HG02759 (cell line): ENCODE results near the gene OR51E2.

Experiments used
- ATAC-seq: cut with Tn5 transposase; IDR thresholded peaks from one replicate; pipeline ENCODE4 v1.9.1; 2021; ENCODE audit warnings: mild to moderate bottlenecking, moderate library complexity; ENCODE audit not compliant: unreplicated experiment

The OR51E2 gene

DNA sequence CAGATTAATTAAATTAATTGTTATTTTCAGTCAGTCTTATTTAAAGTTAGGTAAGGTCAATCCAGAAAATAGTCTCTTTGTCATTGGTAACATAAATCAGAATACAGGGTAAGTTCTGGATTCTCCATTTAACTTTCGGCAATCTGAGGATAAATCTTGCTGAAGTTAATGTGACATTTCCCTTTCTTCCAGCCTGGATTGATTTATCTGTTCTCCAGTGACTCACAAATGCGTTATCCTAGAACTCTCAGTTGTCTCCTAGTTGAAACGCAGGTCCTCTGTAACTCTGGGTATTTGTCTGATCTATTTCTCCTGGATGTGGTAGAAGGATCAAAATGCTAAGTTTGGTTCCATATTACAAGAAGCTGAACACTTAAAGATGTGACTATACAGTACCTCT, 32.9 kb downstream of the OR51E2 start:
- ATAC-seq = no peak

DNA sequence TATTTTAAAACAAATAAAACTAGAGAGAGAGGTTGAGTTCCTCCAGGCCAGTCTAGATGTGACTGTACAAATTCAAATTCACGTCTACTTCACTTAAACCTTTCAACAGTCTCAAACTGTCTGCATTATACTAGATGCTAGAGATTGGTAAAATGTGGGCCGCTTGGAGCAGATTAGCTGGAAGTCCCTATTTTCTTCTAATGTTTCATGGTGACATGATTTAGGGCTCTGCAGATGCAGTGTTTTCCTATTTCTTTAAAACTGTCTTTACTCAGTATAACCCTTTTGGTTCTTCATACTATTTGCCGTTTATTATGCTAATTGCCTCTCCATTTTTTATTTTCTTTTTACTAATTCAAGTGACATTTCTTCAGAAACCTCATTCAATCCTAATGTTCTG, 33.5 kb downstream of the OR51E2 start:
- no peak for ATAC-seq

DNA sequence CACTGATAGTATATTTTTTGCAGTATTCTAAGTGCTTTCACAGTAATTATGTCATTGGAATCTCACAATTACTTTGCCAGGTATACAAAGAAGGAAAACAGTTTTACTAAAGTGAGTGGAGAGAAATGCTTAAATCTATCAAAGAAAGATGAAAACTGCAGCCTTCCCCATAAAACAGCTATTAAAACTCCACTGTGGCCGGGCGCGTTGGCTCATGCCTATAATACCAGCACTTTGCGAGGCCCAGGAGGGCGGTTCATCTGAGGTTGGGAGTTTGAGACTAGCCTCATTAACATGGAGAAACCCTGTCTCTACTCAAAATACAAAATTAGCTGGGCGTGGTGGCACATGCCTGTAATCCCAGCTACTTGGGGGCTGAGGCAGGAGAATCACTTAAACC, 34.8 kb downstream of the OR51E2 start:
- ATAC-seq = no peak

DNA sequence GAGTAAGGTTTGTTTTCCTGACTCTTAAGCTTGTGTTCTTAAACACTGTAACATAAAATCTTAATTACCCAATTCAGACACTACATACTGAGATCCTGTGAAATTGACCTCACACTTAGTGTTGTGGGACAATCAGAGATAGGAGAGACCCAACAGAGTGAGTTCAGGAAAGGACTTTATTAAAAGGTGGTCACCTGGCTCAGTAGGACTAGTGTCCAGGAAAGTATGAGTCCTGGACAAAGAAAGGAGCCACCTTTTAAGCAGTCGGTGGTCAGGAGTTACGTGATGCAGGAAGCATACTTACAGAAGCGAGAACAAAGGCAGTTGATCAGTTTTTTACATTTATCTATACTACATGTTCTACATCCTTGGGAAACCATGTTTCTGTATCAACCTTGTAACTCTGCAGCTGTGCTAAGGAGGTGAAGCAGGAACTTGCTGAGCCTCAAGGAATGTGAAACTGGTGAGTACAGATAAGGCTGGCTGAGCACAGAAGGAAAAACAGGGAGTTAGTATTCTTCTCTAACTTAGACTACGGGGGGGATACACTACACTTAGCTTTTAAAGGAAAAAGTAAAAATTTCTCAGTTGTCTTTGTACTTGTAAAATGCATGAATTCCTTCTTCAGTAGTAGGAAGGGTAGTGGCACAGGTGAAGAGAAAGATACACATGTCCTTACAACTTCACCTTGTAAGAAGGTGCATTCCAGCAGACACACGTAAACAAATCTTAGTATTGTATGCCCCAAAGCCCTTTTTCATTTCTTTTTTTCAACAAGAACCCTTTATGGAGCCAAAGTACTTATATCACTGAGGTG, 38.8 kb downstream of the OR51E2 start:
- ATAC-seq = no peak

DNA sequence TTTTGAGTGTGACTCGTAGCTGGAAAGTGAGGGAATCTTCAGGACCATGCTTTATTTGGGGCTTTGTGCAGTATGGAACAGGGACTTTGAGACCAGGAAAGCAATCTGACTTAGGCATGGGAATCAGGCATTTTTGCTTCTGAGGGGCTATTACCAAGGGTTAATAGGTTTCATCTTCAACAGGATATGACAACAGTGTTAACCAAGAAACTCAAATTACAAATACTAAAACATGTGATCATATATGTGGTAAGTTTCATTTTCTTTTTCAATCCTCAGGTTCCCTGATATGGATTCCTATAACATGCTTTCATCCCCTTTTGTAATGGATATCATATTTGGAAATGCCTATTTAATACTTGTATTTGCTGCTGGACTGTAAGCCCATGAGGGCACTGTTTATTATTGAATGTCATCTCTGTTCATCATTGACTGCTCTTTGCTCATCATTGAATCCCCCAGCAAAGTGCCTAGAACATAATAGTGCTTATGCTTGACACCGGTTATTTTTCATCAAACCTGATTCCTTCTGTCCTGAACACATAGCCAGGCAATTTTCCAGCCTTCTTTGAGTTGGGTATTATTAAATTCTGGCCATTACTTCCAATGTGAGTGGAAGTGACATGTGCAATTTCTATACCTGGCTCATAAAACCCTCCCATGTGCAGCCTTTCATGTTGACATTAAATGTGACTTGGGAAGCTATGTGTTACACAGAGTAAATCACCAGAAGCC, 42.9 kb downstream of the OR51E2 start:
- ATAC-seq = no peak

DNA sequence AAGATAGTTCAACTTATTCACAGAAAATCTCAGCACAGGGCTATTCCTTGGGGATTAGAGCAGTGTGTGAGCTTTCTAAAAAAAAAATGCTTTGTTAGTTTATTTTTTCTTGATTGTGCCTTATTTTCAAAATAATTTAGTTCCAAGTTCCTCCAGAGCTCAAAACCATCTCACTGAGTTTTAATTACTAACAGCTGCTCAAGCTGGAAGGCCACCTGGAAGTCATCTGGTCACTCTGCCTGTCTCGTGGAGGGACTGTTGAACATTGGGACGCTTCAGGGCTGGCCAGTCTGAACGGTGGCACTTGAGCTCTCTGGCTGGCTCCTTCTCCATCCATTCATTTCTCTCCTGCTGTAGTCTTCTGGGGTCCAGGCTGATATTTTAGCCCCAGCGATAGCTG, 49.9 kb downstream of the OR51E2 start:
- no peak for ATAC-seq

DNA sequence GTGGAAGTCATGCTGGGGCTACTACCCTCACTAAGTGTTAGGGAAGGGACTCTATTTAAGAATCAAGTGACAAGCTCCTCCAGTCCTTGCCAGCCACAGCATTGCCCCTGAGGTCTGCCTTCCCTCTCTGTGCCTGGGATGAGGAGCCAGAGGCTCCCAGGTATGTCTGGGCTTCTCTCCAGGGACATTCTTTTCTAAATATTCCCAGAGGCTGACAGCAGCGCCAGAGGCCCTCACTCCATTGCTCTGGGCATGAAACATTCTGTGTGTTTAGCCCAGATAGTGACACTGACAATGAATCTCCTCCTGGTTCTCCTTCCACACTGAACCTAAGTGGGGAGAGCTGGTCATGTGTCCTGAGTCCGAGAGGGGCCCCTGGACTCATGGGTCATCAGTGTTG, 51.7 kb downstream of the OR51E2 start:
- no peak for ATAC-seq

DNA sequence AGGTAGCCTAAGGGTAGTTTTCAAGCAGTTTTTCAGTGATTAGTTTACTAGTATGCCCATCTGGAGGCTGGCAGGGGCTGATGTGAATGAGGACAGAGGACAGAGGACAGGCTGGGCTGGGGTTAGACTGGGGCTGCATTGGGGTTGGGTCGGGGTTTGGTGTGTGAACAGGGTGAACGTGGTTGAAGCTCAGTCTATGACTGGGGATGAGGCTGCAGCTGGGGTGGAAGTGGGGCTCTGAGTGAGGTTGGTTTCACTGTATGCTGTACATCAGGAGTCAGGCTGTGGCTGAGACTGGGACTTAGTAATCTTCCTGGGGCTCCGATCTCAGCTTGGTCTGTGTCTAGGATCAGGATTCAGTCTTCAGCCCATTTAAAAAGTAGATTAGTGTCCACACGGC, 53.4 kb downstream of the OR51E2 start:
- no peak for ATAC-seq

DNA sequence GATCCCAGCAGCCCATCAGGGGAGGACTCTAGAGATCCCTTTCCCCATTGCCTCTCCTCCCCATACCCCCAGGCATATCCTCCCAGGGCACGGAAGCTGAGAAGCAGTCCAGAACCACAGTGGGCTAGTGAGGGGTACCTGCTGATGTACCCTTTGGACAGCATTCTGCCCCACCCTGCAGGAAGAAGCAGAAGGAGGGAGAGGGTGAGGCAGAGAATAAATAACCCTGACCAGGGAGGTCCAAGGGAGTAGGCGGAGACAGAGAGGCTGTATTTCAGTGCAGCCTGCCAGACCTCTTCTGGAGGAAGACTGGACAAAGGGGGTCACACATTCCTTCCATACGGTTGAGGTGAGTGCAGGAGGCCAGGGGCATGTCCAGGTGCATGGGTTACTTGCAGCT, 54.0 kb downstream of the OR51E2 start, which contains the start of gene OR51E1:
Gene OR51E1 (plus strand): TSS at position 301 of the 400 bp plus-strand sequence. CDS start 8,545 bp downstream, outside the sequence.
- no peak for ATAC-seq

DNA sequence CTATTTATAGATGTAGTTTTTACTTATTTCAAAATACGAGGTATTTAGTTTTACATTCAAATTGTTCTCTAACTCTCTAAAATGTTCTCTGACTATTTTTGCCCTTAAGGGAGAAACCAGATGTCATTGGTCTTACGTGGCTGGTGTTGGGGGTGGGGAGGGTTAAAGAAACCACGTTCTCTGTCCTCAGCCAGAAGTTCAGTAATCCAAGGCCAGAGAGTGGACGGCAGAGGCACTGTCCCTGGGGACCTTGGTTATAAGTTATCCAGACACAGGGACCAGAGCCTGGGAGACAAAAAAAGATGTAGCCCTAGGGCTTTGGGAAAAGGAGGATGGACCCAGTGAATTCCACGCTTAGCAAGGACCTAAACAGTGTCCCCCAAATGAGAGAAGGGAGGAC, 54.6 kb downstream of the OR51E2 start:
- ATAC-seq = no peak

DNA sequence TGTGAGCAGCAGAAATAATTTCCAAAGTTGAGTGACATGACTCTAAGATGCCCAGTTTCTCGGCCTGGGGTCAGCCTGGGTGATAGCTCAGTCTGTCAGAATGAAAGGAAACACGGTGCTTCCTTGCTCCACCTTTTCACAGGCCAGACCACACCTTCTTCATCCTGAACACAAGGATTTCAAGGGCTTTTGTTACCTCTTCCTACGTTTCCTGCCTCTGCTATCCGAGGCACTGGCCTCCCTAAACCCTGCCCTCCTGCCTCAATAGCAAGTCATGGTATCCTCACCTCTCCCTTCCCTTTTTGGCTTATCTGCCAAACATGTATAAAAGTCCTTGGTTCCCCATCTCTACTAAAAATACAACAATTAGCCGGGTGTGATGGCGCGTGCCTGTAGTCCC, 55.6 kb downstream of the OR51E2 start:
- no peak for ATAC-seq

DNA sequence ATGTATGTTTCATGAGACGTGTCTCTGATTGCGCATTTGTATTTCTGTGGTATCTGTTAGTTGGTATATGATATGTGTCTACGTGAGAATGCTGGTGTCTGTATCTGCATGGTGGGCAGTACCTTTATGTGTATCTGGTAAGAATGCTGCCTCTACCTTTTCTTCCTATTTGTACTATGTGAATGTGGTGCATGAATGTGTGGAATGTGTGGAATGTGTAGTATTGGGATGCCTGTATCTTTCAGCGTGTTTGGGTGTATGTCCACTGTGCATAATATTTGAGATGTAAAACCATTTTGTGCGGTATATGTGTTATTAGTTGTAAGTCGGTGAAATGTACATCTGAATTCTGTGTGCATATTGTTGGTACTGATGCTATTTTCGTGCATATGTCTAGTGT, 56.2 kb downstream of the OR51E2 start:
- ATAC-seq = no peak

DNA sequence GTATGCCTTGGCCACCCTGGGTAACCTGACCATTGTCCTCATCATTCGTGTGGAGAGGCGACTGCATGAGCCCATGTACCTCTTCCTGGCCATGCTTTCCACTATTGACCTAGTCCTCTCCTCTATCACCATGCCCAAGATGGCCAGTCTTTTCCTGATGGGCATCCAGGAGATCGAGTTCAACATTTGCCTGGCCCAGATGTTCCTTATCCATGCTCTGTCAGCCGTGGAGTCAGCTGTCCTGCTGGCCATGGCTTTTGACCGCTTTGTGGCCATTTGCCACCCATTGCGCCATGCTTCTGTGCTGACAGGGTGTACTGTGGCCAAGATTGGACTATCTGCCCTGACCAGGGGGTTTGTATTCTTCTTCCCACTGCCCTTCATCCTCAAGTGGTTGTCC, 57.7 kb downstream of the OR51E2 start:
- ATAC-seq = no peak

DNA sequence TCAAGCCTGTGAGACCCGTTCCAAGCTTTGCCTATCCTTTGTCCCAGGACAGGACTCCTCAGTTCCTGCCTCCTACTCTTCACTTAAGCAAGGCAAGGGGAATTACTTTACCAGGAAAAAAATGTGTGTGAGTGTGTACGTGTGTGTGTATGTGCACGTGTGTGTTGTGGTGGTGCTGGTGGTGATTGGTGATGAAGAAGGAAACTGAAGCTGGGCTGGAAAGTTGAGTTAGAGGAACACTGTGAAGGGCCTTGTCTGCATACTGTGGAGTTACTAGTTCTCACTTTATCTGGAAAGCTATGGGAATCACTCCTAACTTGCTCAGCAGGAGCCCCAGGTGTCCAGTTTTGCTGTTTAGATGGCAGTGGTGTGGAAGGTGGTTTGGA, 60.0 kb downstream of the OR51E2 start:
- ATAC-seq = no peak

DNA sequence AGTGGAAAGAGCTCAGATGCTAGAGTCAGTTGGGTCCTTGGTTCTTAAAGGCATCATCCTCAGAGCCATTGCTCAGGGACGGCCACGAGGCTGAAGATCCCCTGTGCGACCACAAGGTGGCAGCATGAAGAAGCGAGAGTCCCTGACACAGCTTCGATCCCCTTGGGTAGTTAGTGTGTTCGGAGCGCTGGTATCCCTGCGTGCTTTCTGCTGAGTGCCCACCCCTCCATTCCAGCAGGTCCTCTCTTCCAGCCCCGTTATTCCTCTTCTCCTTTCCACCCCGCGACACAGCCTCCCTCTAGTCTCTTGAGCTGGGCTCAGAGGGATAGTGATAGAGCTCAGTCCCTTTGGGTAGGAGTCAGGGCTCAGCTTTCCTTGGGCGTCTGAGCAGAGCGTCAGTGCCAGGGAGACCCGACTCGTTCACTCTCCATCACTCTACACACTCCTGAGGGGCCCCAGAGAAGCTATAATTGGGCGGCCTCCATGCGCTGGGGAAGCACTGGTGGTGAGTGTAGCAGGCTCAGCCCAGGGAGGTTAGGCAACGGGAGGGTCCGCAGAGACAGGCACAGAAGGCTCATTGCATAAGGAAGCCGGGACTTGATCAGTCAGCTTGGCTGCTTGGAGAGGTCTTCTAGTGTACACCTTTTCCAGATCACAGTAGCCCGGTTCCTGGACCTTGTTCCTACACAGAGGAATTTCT, 60.5 kb downstream of the OR51E2 start, which contains the start of gene OR51D1:
Gene OR51D1 (plus strand): TSS at position 516 of the 700 bp plus-strand sequence. CDS start 2,314 bp downstream, outside the sequence.
- peak; percentile 98 for ATAC-seq

DNA sequence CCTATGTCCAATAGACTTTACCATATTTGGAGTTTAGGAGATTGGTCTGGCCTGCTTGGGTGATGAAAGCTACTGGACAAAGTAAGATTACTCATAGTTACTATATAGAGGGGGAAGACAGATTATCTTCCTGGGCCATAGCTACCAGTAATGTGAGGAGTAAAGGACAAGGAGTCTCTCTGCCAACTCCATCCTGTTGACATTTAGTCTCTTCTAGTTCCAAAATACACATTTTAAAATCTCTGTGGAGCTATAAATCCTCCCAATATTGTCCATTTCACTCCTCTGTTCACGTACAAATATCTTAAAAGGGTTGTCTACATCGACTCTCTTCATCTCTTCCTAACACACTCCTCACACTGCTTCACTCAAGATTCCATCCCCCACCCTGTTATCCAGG, 61.5 kb downstream of the OR51E2 start:
- no peak for ATAC-seq
